GM19397 (cell line): ENCODE data around the gene NECTIN2.
"Not testable (repeated sequence)": the region's sequence is repeated elsewhere in the genome, so short reads cannot be mapped to it uniquely, and the experiment has no call there.

Experiments used
- ATAC-seq: cut with Tn5 transposase; IDR thresholded peaks from one replicate; pipeline ENCODE4 v1.9.1; 2021; ENCODE audit warnings: mild to moderate bottlenecking, moderate library complexity; ENCODE audit not compliant: unreplicated experiment

Gene NECTIN2

GRCh38 chr19:44848812-44849447, 2.8 kb downstream of the NECTIN2 start:
- no peak for ATAC-seq

GRCh38 chr19:44850641-44851109, 4.6 kb downstream of the NECTIN2 start:
- no peak for ATAC-seq

- ATAC-seq, result no peak
Observed at GRCh38 chr19:44851427-44851826, 5.3 kb downstream of the NECTIN2 start.

- no peak for ATAC-seq
Observed at GRCh38 chr19:44855606-44856005, 9.5 kb downstream of the NECTIN2 start.

GRCh38 chr19:44856421-44857083, 10.5 kb downstream of the NECTIN2 start:
- no peak for ATAC-seq

- ATAC-seq, result no peak
Observed at GRCh38 chr19:44857837-44858236, 11.7 kb downstream of the NECTIN2 start.

- not testable (repeated sequence) for ATAC-seq
Observed at GRCh38 chr19:44861576-44861975, 15.5 kb downstream of the NECTIN2 start.

- no peak for ATAC-seq
Observed at GRCh38 chr19:44863990-44864389, 17.9 kb downstream of the NECTIN2 start.

- no peak for ATAC-seq
Observed at GRCh38 chr19:44865196-44865767, 19.2 kb downstream of the NECTIN2 start.

GRCh38 chr19:44866664-44867063, 20.6 kb downstream of the NECTIN2 start:
- ATAC-seq, result no peak

- ATAC-seq, result no peak
Observed at GRCh38 chr19:44867578-44867977, 21.5 kb downstream of the NECTIN2 start.

GRCh38 chr19:44869733-44870470, 23.8 kb downstream of the NECTIN2 start:
- no peak for ATAC-seq

GRCh38 chr19:44871809-44872208, 25.7 kb downstream of the NECTIN2 start:
- ATAC-seq, result no peak

- ATAC-seq, result no peak
Observed at GRCh38 chr19:44872661-44873060, 26.6 kb downstream of the NECTIN2 start.

GRCh38 chr19:44874317-44874716, 28.2 kb downstream of the NECTIN2 start:
- no peak for ATAC-seq

- ATAC-seq, result no peak
Observed at GRCh38 chr19:44875666-44876451, 29.8 kb downstream of the NECTIN2 start.

- ATAC-seq, result no peak
Observed at GRCh38 chr19:44876930-44877535, 30.9 kb downstream of the NECTIN2 start.

GRCh38 chr19:44878120-44878865, 32.2 kb downstream of the NECTIN2 start:
- ATAC-seq, result no peak

- no peak for ATAC-seq
Observed at GRCh38 chr19:44879309-44880065, 33.4 kb downstream of the NECTIN2 start.
